DOHH2 (cell line): Measurements from ENCODE around the gene CHI3L2.

Experiments
- H3F3A ChIP-seq: fragments of 200-600 bp; sonication (generic), shearing (Covaris generic); 2 replicates; pipeline ENCODE4 v1.6.0; 2016; ENCODE audit warnings: antibody characterized with exemption, mild to moderate bottlenecking; ENCODE audit not compliant: control insufficient read depth, insufficient read depth
- H3K27ac ChIP-seq: fragments of 200-600 bp; sonication (generic); 2 replicates; pipeline ENCODE4 v1.5.1; 2014; ENCODE audit warnings: low read depth, mild to moderate bottlenecking, low read length, moderate library complexity
- H3K27me3 ChIP-seq: fragments of 200-600 bp; sonication (generic); 2 replicates; pipeline ENCODE4 v1.6.1; 2014; ENCODE audit warnings: mild to moderate bottlenecking, low read length, mixed read lengths; ENCODE audit not compliant: control insufficient read depth
- H3K36me3 ChIP-seq: fragments of 200-600 bp; sonication (generic); 2 replicates; pipeline ENCODE4 v1.6.1; 2014; ENCODE audit warnings: mild to moderate bottlenecking, low read length, moderate library complexity, mixed read lengths; ENCODE audit not compliant: control insufficient read depth
- H3K4me1 ChIP-seq: fragments of 200-600 bp; sonication (generic); 2 replicates; pipeline ENCODE4 v1.6.1; 2014; ENCODE audit warnings: mild to moderate bottlenecking, low read length, mixed read lengths; ENCODE audit not compliant: control insufficient read depth
- H3K4me2 ChIP-seq: fragments of 200-600 bp; sonication (generic); 2 replicates; pipeline ENCODE4 v1.6.0; 2014; ENCODE audit warnings: mild to moderate bottlenecking, low read length, moderate library complexity
- H3K4me3 ChIP-seq: fragments of 200-600 bp; sonication (generic); 2 replicates; pipeline ENCODE4 v1.5.1; 2014; ENCODE audit warnings: mild to moderate bottlenecking, low read length, mixed read lengths
- H3K79me2 ChIP-seq: fragments of 200-600 bp; sonication (generic); 2 replicates; pipeline ENCODE4 v1.6.1; 2014; ENCODE audit warnings: mild to moderate bottlenecking, low read length, mixed read lengths; ENCODE audit not compliant: control insufficient read depth
- H3K9me2 ChIP-seq: fragments of 200-600 bp; sonication (generic); replicated peaks from 2 replicates; pipeline ENCODE4 v1.6.1; 2014; ENCODE audit warnings: mild to moderate bottlenecking, low read length, mixed read lengths; ENCODE audit not compliant: control insufficient read depth
- H3K9me3 ChIP-seq: fragments of 200-600 bp; sonication (generic); 2 replicates; pipeline ENCODE4 v1.6.1; 2014; ENCODE audit warnings: antibody characterized with exemption, low read length, mixed read lengths; ENCODE audit not compliant: control insufficient read depth, insufficient read depth
- H4K20me1 ChIP-seq: fragments of 200-600 bp; sonication (generic); 2 replicates; pipeline ENCODE4 v1.6.0; 2014; ENCODE audit warnings: low read depth, mild to moderate bottlenecking, antibody characterized with exemption, low read length, moderate library complexity; ENCODE audit not compliant: control insufficient read depth, insufficient read depth
- EZH2phosphoT487 ChIP-seq: fragments of 200-600 bp; sonication (generic); IDR thresholded peaks from 2 replicates; pipeline ENCODE4 v1.6.1; 2017; ENCODE audit warnings: borderline replicate concordance, mild to moderate bottlenecking, antibody characterized with exemption, low read length, moderate library complexity, mixed read lengths
- TF ChIP-seq, protein P1 (sequence below): fragments of 200-600 bp; sonication (generic); IDR thresholded peaks from one replicate; pipeline ENCODE4 v1.5.1; 2014; ENCODE audit warnings: antibody characterized with exemption, mild to moderate bottlenecking, low read depth, low read length; ENCODE audit not compliant: poor library complexity, severe bottlenecking

Gene CHI3L2

GRCh38 chr1:111275079-111275478 lies 47.6 kb downstream of the CHI3L2 start:
- Histone ChIP-seq H3K27me3 (peaks cover 12% of the 10 kb centered on the region), H3K4me3 (no peak overlapping the region), H3K4me1 (peaks cover 9% of the 10 kb centered on the region), H3K27ac (no peak overlapping the region), H3K79me2 (no peaks in the 10 kb centered on the region), H4K20me1 (no peaks in the 10 kb centered on the region), H3K9me3 (peaks cover 10% of the 10 kb centered on the region; the same call in 1 of the 2 replicates), H3K4me2 (no peak overlapping the region), H3K9me2 (no peaks in the 10 kb centered on the region), H3F3A (no peaks in the 10 kb centered on the region), H3K36me3 (no peaks in the 10 kb centered on the region)
- TF ChIP-seq EZH2phosphoT487, result no peak
- TF ChIP-seq, protein P1, sequence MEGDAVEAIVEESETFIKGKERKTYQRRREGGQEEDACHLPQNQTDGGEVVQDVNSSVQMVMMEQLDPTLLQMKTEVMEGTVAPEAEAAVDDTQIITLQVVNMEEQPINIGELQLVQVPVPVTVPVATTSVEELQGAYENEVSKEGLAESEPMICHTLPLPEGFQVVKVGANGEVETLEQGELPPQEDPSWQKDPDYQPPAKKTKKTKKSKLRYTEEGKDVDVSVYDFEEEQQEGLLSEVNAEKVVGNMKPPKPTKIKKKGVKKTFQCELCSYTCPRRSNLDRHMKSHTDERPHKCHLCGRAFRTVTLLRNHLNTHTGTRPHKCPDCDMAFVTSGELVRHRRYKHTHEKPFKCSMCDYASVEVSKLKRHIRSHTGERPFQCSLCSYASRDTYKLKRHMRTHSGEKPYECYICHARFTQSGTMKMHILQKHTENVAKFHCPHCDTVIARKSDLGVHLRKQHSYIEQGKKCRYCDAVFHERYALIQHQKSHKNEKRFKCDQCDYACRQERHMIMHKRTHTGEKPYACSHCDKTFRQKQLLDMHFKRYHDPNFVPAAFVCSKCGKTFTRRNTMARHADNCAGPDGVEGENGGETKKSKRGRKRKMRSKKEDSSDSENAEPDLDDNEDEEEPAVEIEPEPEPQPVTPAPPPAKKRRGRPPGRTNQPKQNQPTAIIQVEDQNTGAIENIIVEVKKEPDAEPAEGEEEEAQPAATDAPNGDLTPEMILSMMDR, result no peak

- no peaks in the 10 kb centered on the region for H3K9me2 ChIP-seq
- no peak overlapping the region for H3K27ac ChIP-seq
- no peaks in the 10 kb centered on the region for H3K36me3 ChIP-seq
- H3F3A ChIP-seq, result no peaks in the 10 kb centered on the region
- H3K4me3 ChIP-seq, result no peak overlapping the region
- H3K4me1 ChIP-seq, result peaks cover under 1% of the 10 kb centered on the region; the same call in 1 of the 2 replicates
- H3K9me3 ChIP-seq, result peaks cover 8% of the 10 kb centered on the region; the same call in 1 of the 2 replicates
- no peaks in the 10 kb centered on the region for H4K20me1 ChIP-seq
- H3K79me2 ChIP-seq, result no peaks in the 10 kb centered on the region
- H3K4me2 ChIP-seq, result no peak overlapping the region
- TF ChIP-seq, protein P1, result no peak
- TF ChIP-seq EZH2phosphoT487, result no peak
- H3K27me3 ChIP-seq, result peaks cover 9% of the 10 kb centered on the region
Observed at GRCh38 chr1:111275780-111276433, 48.4 kb downstream of the CHI3L2 start.

GRCh38 chr1:111279144-111279543 lies 51.6 kb downstream of the CHI3L2 start:
- no peaks in the 10 kb centered on the region for H3K36me3 ChIP-seq
- H3K79me2 ChIP-seq, result no peaks in the 10 kb centered on the region
- no peak overlapping the region for H3K27ac ChIP-seq
- no peaks in the 10 kb centered on the region for H3K9me2 ChIP-seq
- H3K9me3 ChIP-seq, result peaks cover 8% of the 10 kb centered on the region; the same call in 1 of the 2 replicates
- H3K4me2 ChIP-seq, result no peak overlapping the region
- H3K27me3 ChIP-seq, result no peaks in the 10 kb centered on the region
- H3K4me3 ChIP-seq, result no peak overlapping the region
- no peaks in the 10 kb centered on the region for H4K20me1 ChIP-seq
- H3F3A ChIP-seq, result no peaks in the 10 kb centered on the region
- no peaks in the 10 kb centered on the region for H3K4me1 ChIP-seq
- no peak for TF ChIP-seq EZH2phosphoT487
- TF ChIP-seq, protein P1, result no peak
